NCI-H345 (cell line): ENCODE data around the gene LRP1.

Experiments used
- DNase-seq: peaks from one replicate; lab custom pipeline; 2025; lab: John Stamatoyannopoulos, UW

Gene LRP1

DNA sequence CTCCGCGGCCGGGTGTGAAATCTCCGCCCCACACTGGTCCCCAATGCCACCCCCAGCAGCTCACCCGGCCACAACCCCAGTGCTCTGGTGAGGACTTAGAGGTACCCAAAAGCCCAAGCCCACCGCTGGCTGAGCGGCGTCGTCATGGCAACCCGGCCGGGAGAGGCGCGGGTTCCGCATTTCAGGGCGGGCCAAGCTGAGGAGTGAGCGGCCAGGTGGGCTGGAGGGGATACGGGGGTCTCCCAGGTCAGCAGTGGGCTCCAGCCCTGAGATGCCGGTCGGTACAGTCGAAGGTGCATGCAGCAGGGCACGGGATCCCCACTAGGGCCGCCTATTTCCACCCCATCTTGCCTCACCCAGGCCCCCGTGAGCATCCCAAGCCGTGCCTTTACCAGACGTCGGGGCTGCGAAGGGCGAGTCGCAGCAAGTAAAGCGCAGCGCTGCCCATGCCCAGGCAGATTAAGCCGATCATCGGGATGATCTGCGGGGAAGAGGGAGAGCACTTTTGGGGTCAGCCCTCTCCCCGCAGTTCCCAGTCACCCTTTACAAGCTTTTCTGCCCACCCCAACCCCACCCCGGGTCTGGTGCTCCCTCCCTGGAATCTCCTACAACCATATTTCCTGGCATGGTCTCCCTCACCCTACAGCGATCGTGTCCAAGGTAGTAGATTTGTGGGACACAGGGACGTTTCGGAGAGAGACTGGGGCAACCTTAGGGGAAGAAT, 108.1 kb downstream of the LRP1 start:
- DNase-seq = no peak

GRCh38 chr12:57236925-57237595, 108.8 kb downstream of the LRP1 start:
- no peak for DNase-seq

DNA sequence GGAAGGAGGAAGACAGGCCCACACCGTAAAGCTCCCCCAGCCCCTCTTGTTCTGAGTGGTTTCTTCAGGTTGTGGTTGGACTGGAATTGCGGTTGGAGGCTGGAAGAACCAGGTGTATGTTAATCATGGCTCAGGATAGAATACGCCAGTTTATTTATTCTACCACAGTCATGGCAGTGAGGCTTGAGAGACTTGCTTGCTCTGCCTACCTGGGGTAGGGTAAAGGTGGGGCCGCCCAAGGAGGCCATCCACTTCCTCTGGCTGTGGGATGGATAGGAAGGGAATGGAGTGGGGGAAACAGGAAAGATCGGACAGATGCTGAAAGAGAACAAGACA, 109.3 kb downstream of the LRP1 start:
- DNase-seq = peak; percentile 36

DNA sequence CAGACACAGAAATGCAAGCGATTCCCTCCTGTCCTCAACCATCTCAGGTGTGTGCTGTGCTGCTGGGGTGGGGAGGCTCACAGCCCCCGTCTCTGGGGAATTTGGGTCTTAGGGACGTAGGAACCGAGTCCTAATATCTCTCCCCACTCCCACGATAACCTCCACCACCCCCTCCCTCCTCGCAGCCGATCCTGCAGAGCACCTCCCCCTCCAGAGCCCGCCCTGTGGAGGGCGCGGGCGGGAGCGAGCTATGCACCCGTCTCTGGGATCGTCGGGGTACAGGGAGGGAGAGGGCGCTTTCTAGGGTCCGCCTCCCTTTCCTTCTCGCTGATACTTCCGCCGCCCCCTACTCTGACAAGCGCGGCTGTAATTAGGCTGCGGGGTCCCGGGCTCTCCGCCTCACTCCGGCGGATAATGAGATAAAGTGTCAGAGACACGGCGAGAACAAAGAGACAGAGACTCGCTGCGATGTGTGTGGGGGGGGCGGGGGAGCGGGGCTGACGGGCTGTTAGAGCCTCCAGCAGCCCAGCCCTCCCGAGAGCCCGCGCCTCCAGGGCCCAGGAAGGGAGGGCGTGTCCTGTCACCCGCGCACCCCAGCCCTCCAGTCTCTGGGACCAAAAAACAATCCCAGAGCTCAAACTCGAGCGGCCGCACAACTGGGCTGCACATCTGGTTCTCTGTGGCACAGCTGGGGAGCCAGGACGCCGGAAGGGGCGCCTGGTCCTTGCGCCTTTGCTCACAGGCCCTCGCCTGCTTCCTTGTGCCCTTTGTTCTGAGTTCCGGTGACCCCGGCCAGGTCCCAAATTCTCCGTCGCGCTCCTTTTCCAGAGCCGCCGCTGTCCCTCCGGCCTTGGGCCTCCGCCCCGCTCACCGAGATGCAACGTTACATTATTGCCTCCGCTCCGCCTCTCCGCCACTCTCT, 109.9 kb downstream of the LRP1 start:
- peak; percentile 59 for DNase-seq

GRCh38 chr12:57238854-57239554, 110.7 kb downstream of the LRP1 start:
- peak; percentile 90 for DNase-seq

DNA sequence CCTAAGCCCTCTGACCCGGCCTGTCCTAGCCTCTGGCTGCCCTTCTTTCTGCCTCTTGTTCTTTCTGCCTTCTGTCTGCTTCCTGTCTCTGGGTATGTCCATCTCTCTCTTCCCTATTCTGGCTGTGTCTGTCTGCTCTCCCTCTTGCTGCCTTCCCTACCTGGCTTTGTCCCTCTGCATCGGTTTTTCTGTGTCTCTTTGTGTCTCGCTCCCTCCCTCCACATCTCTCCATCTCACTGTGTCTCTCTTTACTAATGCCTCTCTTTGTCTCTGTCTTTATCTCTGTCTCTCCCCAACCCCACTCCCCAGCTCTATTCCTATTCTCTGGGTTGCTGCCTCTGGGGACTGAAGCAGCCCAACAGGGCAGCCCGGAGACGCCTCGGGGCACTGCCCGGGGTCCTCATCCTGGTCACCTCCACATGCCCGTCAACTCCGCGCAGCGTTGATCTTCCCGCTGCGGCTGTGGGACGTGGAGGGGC, 111.3 kb downstream of the LRP1 start:
- peak; percentile 64 for DNase-seq

DNA sequence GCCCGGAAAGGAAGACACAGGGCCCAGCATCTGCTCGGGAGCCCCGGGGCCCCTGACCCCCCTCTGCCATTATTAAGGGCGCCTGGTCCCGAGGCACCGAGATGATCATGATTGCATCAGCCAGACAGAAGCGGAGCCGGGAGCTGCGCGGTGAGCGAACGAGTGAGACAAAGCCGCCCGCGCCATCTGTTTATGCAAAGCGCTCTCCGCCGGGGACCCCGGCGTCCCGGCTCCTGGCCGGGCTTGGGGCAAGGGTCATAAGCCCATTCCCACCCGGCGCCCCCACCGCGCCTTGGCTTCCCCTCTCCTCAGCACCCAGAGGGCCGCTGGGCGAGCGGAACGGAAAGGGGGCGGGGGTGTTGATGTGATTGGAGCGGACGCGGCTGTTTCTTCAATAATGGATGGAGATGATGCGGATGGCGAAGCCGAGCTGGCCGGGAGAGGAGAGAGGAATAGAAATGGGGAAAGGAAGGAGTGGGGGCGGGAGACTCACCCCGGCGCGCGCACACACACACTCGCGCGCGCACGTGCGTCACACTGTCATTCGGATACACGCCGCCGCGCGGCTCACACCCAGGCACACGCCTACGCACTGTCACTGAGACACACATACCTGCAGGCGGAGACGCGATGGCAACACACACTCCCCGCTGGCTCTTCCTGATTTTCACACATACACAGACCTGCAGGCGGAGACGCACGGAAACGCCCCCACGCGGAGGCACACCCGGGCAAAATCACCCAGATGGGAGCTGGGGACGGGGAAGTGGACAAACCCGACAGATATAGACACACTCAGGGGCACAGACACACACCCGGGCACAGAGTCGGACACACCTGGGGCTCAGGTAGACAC, 112.0 kb downstream of the LRP1 start:
- peak; percentile 84 for DNase-seq

DNA sequence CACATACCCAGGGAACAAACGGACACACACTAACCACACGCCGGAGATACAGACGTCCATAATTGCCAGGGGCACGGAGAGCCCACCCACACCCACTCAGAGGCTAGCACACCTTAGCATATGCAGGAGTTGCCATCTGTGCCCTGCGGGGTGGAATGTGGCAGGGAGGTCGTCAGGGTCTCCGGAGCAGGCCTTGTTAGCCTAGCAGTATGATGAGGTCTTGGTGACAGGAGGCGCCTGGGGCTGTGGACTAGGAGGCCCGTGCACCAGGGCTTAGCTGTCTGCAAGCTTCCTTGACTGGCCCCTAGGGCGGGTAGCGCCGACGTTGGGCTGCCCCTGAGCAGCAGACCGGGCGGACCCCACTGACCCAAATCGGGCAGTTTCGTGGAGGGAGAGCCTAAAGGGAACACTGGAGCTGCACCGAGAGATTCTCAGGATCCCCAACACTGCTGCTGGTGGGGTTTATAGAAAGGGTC, 112.7 kb downstream of the LRP1 start:
- peak; percentile 32 for DNase-seq

GRCh38 chr12:57241402-57242310, 113.4 kb downstream of the LRP1 start:
- DNase-seq = peak; percentile 33

GRCh38 chr12:57242329-57242690, 114.0 kb downstream of the LRP1 start:
- DNase-seq = peak; percentile 85

- peak; percentile 92 for DNase-seq
These were observed 114.6 kb downstream of the LRP1 start for GRCh38 chr12:57242691-57243454.

GRCh38 chr12:57243521-57244311, 115.4 kb downstream of the LRP1 start:
- DNase-seq = peak; percentile 86

DNA sequence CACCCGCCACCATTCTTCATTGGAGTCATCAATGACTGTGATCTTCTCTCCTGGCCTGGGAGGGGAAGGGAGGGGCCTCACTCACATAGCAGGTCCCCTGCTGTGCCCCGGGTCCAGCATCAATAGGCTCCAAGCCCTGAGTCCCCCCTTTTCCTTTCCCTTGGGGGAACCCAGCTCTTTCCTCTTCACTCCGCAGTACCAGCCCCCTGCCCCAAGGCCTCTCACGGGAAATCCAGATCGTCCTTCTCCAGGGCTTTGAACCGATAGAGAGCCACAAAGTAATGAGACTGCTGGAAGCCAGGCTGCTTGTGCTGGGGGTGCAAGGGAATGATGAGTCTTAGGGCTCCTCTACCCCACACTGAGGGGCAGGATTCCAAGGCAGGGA, 116.0 kb downstream of the LRP1 start:
- DNase-seq = no peak

DNA sequence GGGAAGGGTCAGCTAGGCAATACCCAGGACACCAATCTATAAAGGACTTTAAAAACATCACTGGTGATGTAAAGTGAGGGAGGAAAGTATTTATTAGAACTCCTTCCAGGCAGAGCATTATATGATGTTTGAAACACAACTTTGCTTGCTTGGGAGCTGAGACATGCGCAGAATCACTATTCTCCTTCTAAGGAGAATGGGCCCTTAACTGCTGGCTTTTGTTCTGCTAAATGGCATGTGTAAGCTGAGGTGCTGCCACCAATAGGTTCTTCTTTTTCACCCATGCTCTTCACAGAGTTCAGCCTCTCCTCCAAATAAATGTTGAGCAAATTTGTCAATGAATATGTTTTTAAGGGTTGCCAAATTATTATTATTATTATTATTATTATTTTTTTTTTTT, 118.8 kb downstream of the LRP1 start:
- no peak for DNase-seq

DNA sequence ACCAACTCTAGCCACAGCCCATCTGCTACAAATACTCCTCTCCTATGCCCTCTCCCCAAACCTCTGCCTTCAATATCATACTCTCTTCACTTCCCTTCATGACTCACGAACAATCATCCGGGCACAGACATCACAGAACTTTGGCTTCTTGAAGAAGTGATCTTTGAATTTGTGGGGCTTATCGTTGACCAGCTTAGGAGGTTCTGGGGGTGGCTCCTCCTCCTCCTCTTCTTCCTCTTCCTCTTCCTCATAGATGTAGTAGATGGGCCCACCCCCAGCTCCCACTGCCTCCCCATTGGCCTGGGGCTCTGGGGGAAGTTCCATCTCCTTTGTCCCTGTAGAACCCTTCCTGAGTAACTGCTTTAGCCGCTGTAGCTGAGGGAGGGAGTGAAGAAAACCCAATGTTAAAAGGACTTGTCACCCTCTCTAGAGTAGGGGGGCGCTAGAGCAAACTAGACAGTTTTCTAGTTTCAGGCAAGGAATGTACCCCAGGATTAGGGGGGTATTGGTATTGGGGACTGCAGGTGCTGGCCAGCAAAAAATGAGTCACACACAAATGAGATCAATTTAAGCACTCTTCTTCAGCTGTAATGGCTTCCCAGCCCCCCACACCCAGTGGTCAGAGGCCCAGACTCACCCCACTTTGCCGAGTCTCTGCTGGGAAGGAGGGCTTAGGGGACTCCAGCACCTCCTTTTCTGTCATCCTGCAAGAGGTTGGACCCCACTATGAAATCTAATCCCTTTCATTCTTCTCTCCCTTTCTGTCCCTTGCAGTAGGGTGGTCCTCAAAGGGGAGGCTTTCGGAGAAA, 120.9 kb downstream of the LRP1 start:
- DNase-seq = no peak

GRCh38 chr12:57250541-57250940, 122.3 kb downstream of the LRP1 start:
- DNase-seq = no peak

- DNase-seq = no peak
These were observed 122.7 kb downstream of the LRP1 start, which contains the start of gene STAC3 for GRCh38 chr12:57250956-57251355. TSS of gene STAC3 (minus strand) at chr12:57251187. CDS start at chr12:57249636, 1,551 bp downstream.
